Activated CD4-positive, alpha-beta T cell treated with anti-CD3 and anti-CD28 coated beads, Interleukin-2, amount 50 U/mL, for 48 hours (primary cell): Measurements from ENCODE around the gene AKT3.

Experiments
- DNase-seq, 2 experiments: peaks; one replicate each; pipeline ENCODE4 v3.0.0-alpha.2; 2020

Gene AKT3

DNA sequence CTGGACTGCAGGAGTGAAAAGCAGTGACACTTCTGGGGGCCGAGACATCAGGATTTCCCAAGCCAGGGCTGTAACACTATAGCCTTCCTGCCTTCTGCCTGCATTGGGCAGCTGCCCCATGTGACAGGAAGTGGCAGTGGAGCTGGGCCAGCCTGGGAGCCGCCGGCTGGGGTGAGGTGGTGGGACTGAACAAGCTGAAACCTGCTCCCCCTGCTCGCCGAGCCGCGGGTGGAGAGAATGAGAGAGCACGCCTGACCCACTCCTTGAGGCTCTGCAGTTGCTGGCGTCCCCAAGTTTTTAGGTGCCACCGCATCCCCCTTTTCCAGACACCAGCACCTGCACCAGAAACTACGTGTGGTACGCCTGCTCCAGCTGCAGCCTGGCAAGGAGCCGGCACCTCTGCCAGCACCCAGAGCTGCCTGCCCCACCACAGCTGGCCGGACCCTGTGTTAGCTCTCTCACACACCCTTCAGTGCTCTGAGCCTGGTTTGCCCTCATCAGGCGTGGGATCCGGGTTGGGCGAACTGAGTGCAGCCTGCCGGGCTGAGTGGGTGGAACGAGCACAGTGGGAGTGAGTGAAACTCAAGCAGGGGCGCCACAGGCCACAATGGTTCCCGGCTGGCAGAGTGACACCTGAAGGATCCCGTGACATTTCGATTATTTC, 119.4 kb downstream of the AKT3 start:
- no peak for DNase-seq

DNA sequence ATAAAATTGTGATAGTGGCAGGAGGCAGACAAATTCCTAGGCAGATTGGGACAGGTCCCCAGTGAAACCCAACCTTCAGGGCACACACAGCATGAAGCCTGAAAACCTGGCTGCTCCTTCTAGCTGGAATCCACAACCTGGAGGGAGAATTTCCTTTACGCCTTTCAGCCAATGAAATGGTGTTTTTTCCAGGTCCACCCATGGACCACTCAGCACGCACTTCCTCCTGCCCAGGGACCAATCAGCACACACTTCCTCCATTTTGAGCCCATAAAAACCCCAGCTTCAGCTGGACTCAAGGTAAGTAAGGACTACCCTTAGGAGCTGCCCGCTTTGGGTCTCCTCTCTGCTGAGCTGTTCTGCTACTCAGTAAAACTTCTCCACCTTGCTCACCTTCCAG, 120.1 kb downstream of the AKT3 start:
- no peak for DNase-seq

DNA sequence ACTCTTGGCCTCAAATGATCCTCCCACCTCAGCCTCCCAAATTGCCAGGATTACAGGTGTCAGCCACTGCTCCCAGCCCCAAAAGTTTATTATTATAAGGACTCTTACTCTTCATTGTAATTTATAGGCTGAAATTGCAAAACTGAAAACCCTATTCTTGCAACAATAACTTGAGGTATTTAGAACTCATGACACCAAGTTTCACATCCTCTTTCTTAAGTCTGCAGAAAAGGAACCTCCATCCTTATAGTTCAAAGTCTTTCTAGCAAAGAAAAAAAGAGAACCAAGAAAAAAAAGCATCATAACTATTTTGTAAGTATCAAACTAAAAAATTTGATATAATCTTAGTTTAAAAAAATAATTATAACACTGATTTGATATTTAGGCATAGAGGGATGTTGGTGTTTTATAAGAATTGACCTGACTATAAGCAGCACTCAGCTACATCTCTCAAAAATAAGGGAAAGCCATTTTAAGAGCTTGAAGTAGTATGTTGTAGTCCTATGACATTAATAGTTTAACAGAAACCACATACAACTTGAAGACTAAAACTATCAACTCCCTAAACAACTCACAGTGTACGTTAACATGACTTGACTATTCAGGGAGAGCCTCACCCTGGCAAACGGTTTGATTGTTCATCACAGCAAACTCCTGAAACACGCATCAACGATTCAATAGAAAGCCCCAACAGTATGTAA, 122.4 kb downstream of the AKT3 start:
- DNase-seq: no peak

DNA sequence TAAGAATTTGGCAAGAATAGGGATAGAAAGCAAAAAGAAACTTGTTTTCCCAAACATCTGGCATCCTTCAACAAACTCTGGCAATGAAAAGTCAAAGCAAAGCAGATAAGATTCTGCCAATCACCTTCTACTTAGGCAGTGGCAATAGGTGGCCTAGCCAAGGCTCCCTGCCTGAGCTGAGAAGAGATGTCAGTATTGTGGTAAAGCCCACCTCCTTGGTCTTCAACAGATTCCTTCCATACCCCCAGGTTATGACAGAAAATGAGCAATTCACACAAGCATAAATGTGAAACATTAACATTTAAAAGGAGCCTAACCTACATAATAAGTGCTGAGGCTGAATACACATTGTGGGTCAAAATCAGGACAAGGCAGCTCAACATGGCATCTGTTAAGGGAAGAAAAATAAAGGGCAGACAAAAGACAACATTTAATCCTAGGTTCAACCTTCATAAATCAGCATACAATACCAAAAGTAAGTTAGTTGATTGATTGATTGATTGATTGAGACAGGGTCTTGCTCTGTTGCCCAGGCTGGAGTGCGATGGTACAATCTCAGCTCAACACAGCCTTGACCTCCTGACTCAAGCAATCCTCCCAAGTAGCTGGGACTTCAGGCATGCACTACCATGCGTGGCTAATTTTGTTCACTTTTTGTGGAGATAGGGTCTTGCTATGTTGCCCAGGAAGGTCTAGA, 123.1 kb downstream of the AKT3 start:
- no peak for DNase-seq

DNA sequence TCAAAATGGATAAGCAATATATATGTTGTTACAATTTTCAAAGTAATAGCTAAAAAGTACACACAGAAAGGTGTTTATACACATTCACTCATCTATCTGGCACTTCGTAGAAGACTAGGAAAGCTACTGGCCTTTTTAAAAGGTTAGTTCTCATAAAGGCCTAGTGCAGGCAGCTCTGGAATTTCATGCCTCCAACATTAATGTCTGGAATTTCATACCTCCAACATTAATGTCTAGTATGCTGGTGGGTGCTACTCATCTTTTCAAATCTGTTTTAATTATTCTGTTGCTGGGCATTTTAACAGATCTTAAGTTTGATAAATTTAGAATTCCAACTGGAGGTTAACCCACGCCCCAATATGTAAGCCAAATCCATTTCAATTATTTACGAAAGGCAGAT, 124.2 kb downstream of the AKT3 start:
- no peak for DNase-seq

DNA sequence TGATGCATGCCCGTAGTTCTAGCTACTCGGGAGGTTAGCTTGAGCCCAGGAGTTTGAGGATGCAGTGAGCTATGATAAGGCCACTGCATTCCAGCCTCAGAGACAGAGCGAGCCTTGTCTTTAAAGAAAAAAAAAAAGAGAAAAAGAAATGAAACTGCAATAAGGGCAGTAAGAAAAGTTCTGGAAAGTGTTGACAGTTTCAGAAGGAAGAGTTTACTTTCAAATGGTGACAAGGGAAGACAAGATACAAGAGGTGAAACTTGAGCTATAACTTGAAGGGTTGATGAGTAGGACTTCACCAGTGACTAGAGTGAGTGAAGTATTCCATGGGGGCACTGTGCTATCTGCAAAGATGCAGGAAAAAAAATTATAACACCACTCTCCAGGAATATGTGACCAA, 125.0 kb downstream of the AKT3 start:
- DNase-seq: no peak

DNA sequence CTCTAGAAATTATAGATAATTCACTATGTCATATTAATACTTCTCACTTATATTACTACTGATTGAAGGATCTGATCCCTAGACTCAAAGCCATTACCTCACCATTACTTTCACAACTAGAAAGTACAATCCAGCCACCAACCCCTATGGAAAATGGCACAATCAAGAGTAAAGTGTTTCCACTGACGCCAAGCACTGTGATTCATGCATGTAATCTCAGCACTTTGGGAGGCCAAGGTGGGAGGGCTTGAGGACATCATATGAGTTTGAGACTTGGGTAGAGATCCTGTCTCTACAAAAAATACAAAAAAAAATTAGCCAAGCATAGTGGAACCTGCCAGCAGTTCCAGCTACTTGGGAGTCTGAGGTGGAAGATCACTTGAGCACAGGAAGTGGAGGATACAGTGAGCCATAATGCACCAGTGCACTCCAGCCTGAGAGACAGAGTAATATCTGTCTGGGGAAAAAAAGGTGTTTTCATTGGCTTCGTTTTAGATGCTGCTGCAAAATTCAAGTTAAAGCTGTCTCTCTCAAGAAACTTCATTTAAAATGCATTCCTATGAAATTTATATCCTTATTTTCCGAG, 126.5 kb downstream of the AKT3 start:
- no peak for DNase-seq

DNA sequence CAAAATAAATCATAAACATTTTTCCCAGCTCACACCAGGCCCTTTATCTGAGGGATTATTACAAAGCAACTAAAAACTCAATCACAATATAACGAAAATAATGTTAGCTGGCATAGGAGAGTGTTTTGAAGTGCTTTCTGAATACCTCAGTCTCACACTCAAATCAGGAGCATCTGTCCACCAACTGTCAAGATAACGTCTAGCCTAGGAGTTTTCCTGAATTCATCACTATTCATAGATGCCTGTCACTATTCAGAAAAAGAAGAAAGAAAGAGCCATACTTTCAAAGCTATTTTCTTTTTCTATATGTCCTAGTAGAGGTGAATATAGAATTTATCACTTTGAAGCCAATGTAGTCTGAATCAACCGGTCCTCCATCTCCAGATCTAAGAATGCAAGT, 127.0 kb downstream of the AKT3 start:
- no peak for DNase-seq

DNA sequence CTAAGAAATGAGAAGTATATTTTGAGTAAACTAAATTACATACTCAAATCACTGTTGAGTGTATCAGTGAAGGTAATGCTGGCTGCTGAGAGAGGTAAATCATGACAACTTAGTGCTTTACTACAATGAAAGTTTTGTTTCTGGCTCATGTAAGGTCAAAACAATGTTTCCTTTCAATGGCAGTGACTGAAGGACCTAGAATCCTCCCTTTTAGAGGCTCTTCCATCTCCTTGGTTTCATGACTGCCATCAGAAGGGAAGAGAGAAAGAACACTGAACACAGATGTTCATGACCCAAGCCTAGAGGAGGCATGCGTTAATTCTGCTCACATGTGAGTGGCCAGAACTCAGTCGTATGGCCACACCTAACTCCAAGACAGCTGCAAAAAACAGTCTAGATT, 130.6 kb downstream of the AKT3 start:
- DNase-seq: no peak

DNA sequence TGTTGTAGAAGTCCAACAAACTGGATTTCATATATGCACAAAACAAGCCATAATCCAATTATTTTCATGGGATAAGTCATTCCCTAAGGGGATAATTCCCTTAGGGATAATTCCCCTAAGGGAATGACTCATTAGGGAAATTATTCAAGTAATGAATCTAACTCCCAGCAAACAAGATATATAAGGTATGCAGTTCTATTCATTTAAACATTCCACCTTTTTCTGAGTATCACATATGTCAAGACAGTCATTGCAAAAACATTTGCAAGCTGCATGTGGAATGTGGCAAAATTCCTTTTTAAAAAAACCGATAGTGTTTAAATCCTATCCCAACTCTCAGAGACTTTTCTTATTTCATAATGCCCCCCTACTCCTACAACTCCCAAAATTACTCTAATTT, 131.2 kb downstream of the AKT3 start:
- DNase-seq: no peak

DNA sequence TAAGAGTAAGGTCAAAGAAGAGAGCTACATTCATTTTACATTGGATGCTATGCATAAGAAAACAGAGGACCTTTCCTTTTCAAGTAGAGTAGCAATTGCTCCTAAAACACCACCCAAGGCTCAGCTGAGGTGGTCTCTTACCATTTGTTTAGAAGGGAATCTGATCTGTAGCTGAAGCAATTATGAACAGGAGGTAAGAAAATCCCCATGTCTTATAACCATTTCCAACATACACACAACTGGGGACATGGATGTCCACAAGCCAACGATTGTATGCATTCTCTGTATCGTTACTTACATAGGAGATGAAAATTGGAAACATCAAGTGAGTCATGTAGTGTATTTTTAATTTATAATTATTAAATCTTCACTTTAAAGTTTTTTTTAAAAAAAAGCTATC, 132.0 kb downstream of the AKT3 start:
- DNase-seq: no peak

DNA sequence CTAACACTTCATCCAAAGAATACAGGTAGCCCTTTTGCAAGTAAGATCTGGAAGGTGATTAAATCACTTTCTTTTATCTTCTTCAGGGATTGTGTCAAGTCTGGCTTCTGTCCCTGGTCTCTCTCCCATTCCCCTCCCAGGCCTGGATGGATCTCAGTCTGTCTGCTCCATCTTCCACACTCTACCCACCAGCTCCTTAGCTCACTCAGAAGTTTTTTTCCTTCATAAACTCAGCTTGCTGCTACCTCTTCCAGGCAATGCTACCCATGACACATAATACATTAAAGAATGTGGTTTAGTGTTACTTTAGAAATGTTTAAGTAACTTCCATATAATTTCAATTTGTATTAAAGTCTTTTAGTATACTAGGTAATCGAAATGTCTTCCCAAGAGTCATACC, 133.1 kb downstream of the AKT3 start:
- DNase-seq: no peak

DNA sequence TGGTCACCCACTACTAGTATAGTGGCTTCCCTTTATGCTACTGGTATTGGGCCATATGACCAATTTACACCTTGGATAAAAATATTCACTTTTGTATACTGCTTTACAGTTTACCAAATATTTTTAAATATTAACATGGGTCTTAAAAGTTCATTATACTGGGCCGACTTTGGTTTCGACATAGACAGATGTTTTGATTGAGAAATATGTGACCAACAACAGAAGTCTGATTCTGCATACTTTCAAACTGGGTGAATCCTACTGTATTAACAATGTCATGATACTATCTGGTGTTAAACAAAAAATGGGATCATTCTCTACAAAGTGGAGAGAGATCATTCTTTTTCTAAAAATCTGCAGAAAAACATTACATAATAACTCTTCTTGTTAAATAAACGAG, 134.8 kb downstream of the AKT3 start:
- no peak for DNase-seq

DNA sequence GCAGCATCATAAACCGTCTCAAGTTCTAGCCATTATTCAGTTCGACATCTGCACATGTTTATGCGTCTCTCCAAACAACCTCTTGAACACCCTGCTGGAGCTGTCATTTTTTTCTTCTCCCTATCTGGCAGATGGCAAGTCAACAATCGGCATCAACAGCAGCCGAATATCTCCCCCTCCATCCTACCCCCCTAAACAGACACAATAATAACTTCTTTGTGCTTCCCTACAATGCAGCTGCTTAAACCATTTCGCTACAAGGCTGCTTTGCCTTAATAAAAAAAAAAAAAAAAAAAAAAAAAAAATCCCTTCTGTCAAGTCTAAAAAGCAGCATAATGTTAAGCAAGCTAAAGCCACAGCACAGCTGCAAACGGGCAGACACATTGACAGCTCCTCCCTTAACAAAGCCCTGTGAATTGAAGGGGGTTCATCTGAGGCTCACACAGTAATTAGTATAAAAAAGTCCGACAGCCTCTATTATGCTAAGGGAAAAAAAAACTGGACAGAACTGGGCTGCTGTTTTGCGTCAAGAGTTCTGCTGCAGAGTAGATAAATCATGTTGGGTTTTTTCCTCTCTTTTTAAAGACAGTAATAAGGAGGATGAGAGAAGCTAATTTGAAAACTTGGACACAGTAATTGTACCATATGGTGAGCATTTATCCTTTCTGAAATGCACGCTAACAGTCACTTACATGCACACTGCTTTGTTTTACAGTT, 136.4 kb downstream of the AKT3 start:
- DNase-seq: no peak

DNA sequence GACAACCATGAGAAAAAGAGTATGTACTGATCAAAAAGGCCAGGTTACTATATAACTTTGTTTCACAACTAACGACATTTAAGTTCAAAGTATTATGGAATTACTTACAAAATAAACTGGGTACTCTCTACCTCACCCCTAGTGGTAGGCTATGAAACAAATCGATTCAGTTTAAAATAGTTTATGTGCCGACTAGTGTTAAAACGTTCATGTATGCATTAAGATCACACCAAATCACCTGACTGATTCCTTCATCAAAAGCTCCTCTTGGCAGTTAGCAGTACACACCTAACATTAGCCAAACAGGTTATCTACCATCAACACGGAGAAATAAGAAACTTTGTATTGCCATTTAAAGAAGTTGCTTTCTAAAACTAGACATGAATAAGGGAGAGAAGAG, 137.1 kb downstream of the AKT3 start:
- no peak for DNase-seq

DNA sequence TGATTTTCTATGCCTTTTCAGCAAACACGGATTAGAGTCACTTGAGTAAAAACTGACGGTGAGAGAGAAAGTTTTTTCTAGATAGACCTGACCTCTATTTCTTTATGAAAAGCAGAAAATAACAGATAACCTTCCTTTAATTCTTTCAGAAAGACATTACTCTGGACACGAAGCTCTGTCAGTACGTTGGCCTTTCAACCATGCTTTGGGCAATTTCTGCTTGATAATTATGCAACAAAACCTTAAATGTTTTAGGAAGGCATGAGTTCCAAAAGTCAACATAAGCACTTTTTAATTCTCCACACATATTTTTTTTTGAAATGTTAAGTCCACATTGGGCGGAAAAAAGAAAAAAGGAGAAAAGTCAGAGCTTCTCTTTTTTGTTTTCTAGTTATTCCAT, 137.8 kb downstream of the AKT3 start:
- no peak for DNase-seq

DNA sequence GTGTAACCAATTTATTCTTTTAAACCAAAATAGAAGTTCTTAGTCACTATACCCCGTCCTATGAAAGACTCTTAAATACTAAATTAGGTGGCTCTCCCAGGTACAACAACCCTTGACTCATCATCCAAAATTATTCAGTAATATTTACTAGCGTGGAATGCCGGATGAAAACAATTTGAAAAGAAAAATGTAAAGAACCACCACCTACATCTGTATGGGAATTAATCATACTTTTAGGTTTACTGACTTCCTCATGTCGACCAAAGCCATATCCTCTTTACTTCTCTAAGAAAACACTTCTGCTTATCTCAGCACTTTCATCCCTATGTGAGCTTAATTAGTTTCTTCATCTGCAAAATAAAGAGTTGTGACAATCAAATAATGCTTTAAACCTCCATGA, 139.6 kb downstream of the AKT3 start:
- DNase-seq: no peak

DNA sequence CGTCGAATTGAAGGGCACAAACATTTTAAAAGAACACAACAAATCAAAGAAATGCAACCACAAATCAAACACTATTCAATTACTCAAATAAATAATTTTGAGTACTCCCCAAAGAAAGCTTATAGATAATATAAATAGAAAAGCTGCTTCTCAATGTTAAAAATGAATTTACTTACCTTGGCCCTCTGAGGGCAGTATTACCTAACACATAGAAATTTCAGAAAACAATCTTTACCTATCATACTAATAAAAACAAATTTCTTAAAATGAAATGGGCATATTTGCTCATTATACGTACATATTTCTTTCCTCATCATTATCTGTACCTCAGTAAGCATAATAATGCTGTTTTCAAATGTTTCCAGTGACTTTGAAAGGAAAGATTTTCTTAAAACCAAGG, 141.8 kb downstream of the AKT3 start:
- DNase-seq: no peak

DNA sequence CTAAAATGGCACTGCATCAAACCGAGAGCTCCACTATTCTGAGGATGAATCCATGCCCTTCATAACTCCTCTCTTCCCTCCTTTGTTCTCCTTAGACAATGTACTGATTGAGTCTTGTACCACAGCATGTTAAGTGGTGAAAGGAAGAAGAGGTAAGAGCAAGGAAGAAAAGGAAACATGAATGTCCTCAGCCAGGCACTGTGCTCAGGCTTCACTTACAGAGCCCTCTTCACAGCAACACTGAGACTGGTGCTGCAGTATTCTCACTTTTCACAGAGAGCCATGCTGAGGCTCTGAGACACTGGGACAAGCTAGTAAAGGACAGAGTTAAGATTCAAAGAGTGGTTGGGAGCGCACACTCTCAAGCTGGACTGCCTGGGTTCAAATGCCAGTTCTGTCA, 143.5 kb downstream of the AKT3 start:
- no peak for DNase-seq

DNA sequence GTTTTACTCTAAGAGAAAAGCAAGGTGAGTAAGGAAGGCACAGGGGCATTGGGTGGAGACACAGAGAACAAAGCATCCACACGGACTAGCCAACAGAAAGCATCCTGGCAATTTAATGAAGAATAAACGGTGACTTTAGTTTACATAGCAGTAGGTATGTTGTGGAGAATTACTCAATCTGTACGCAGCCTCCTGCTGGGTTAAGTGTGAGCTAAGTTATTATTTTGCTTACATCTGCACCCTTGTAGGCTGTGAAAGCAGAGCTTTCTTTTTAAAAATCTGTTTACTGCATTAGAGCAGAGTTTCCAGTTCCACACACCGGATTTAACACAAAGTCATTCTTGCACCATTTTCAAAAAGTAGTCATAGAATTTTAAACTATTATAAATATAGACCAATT, 144.5 kb downstream of the AKT3 start:
- DNase-seq: no peak

DNA sequence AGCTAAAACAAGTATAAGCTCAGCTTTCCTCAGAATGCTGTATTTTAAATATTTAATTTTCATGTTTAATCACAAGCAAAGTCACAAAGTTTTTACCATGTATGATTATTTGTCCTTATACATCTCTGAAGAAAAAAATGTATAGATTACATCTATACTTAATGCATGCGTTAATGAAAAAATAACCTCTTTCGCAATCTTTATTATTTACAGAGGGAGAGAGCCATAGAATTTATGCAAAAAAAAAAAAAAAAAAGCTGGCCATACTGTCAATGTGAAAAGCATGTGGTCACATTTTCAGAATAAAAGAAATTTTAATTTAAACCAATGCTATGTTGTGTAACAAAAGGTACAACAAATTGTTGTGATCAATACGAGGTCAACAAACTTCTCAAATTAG, 148.2 kb downstream of the AKT3 start:
- no peak for DNase-seq

DNA sequence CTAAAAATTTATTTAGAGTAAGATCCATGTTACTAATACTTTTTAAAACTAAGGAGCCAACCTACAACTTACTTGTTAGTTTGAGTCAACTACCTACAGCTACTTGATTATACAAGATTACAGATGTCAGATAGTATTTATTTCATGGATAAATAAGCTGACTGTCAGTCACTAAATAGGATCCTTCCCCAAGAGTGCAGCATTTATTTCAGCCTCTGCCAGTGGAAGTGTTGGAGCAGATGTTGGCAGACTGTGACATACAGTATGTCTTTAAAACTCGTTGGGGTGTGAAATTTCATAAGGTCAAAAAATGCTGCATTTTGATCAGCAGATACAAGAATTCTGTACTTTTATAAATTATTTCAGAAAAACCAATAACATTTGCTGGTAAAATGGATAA, 156.2 kb downstream of the AKT3 start:
- DNase-seq: no peak

DNA sequence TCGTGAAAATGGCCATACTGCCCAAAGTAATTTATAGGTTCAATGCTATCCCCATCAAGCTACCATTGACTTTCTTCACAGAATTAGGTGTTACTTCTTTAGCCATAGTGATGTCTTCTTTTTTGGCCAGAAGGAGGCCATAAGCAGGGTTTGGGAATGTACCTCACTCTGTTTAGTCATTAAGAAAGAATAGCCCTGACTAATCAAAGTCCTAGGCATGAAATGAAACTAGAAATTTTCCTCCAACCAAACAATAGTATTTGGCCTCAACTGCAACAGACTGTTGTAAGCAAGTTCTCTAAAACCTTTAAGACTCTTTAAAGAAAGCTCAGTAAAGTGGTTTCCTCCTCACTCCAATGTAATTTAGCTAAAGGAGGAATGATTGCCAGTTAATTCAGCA, 163.9 kb downstream of the AKT3 start:
- DNase-seq: no peak
